Neural cell (in vitro differentiated cells): ENCODE results near the gene MYO18A. TPM values are rescaled to one million over a fixed set of nuclear protein-coding genes. Genes with fewer than 3 reads are reported as not detected.
"Not testable (repeated sequence)": the region's sequence is repeated elsewhere in the genome, so short reads cannot be mapped to it uniquely, and the experiment has no call there.

Experiments used
- H2AFZ ChIP-seq: fragments of 200-600, 300-800 bp; sonication (generic), shearing (Covaris generic); 2 replicates; pipeline ENCODE4 v1.6.0; 2014; ENCODE audit warnings: low read depth, mild to moderate bottlenecking, antibody characterized with exemption, low read length, moderate library complexity
- H3F3A ChIP-seq: fragments of 200-600 bp; shearing (Covaris generic); 2 replicates; pipeline ENCODE4 v1.6.1; 2016; ENCODE audit warnings: mild to moderate bottlenecking, moderate library complexity, mixed read lengths, antibody characterized with exemption, low read length; ENCODE audit not compliant: insufficient read depth, poor library complexity, severe bottlenecking
- H3K27ac ChIP-seq: fragments of 200-600, 300-800 bp; sonication (generic), shearing (Covaris generic); 2 replicates; pipeline ENCODE4 v1.5.1; 2014; ENCODE audit warnings: mild to moderate bottlenecking, low read length, moderate library complexity
- H3K27me3 ChIP-seq: fragments of 300-800, 200-600 bp; sonication (generic), shearing (Covaris generic); 2 replicates; pipeline ENCODE4 v1.6.0; 2014; ENCODE audit warnings: mild to moderate bottlenecking, low read depth, low read length, moderate library complexity; ENCODE audit not compliant: insufficient read depth
- H3K36me3 ChIP-seq: fragments of 300-800, 200-600 bp; sonication (generic), shearing (Covaris generic); 2 replicates; pipeline ENCODE4 v1.5.1; 2014; ENCODE audit warnings: mild to moderate bottlenecking, antibody characterized with exemption, low read length, moderate library complexity; ENCODE audit not compliant: insufficient read depth
- H3K4me2 ChIP-seq: fragments of 300-800, 200-600 bp; sonication (generic), shearing (Covaris generic); 2 replicates; pipeline ENCODE4 v1.6.0; 2014; ENCODE audit warnings: mild to moderate bottlenecking, low read length
- H3K4me3 ChIP-seq: fragments of 300-800, 200-600 bp; sonication (generic), shearing (Covaris generic); 2 replicates; pipeline ENCODE4 v1.5.1; 2014; ENCODE audit warnings: mild to moderate bottlenecking, low read length, moderate library complexity
- H3K79me2 ChIP-seq: fragments of 200-600 bp; shearing (Covaris generic); replicated peaks from 2 replicates; pipeline ENCODE4 v1.6.0; 2014; ENCODE audit warnings: mild to moderate bottlenecking, low read length, moderate library complexity; ENCODE audit not compliant: insufficient read depth
- H3K9ac ChIP-seq: fragments of 300-800, 200-600 bp; sonication (generic), shearing (Covaris generic); 2 replicates; pipeline ENCODE4 v1.6.1; 2016; ENCODE audit warnings: mild to moderate bottlenecking, low read length, mixed read lengths
- H3K9me2 ChIP-seq: fragments of 200-600 bp; shearing (Covaris generic); 2 replicates; pipeline ENCODE4 v1.6.1; 2016; ENCODE audit warnings: mild to moderate bottlenecking, low read length, mixed read lengths; ENCODE audit not compliant: insufficient read depth
- H3K9me3 ChIP-seq: fragments of 200-600, 300-800 bp; sonication (generic), shearing (Covaris generic); 2 replicates; pipeline ENCODE4 v1.6.1; 2016; ENCODE audit warnings: mild to moderate bottlenecking, mixed run types, low read length, moderate library complexity, mixed read lengths
- H4K20me1 ChIP-seq: fragments of 200-600 bp; shearing (Covaris generic); 2 replicates; pipeline ENCODE4 v1.6.1; 2016; ENCODE audit warnings: mild to moderate bottlenecking, mixed run types; ENCODE audit not compliant: insufficient read depth
- CTCF ChIP-seq: fragments of 450-650 bp; IDR thresholded peaks from 2 replicates; pipeline ENCODE4 v1.5.1; 2014; ENCODE audit warnings: antibody characterized with exemption, mild to moderate bottlenecking, moderate library complexity; ENCODE audit not compliant: poor library complexity, severe bottlenecking
- EP300 ChIP-seq: fragments of 450-650 bp; conservative IDR thresholded peaks from 2 replicates; pipeline ENCODE4 v1.6.1; 2014; ENCODE audit warnings: antibody characterized with exemption, mild to moderate bottlenecking, moderate library complexity; ENCODE audit not compliant: poor library complexity, severe bottlenecking
- EZH2 ChIP-seq: fragments of 200-600, 300-800 bp; shearing (Covaris generic), sonication (generic); IDR thresholded peaks from 2 replicates; pipeline ENCODE4 v1.6.1; 2014; ENCODE audit warnings: antibody characterized with exemption, low read length, borderline replicate concordance, mild to moderate bottlenecking; ENCODE audit not compliant: insufficient read depth, poor library complexity, severe bottlenecking
- MXI1 ChIP-seq: fragments of 450-650 bp; conservative IDR thresholded peaks from 2 replicates; pipeline ENCODE4 v1.6.1; 2014; ENCODE audit warnings: antibody characterized with exemption, mild to moderate bottlenecking; ENCODE audit not compliant: poor library complexity, severe bottlenecking
- POLR2AphosphoS5 ChIP-seq: IDR thresholded peaks from 2 replicates; pipeline ENCODE4 v1.6.1; 2012
- RAD21 ChIP-seq: fragments of 450-650 bp; conservative IDR thresholded peaks from 2 replicates; pipeline ENCODE4 v1.6.1; 2014; ENCODE audit warnings: antibody characterized with exemption, mild to moderate bottlenecking, moderate library complexity
- SMC3 ChIP-seq: fragments of 450-650 bp; conservative IDR thresholded peaks from 2 replicates; pipeline ENCODE4 v1.6.1; 2014; ENCODE audit warnings: antibody characterized with exemption, mild to moderate bottlenecking, moderate library complexity; ENCODE audit not compliant: poor library complexity
- TAF1 ChIP-seq: IDR thresholded peaks from 2 replicates; pipeline ENCODE4 v1.6.1; 2012; ENCODE audit warnings: low read depth
- polyA plus RNA-seq: library from polyadenylated mRNA; depleted of rRNA; stranded (reverse); fragments of >200 nt; gene quantifications from 2 replicates; pipeline ENCODE4 v1.2.3, GENCODE V29; 2014
- TF ChIP-seq, protein P1 (sequence below): IDR thresholded peaks from 2 replicates; pipeline ENCODE4 v1.6.1; 2012; ENCODE audit warnings: borderline replicate concordance

Gene MYO18A
- polyA plus RNA-seq, 1 donor from 2014 or later, result 21.6 TPM

- H3K79me2 ChIP-seq, result no peaks in the 10 kb centered on the region
- H3K4me2 ChIP-seq, result no peak overlapping the region
- H3K27ac ChIP-seq, result peak overlapping the region; percentile 51
- H4K20me1 ChIP-seq, result no peaks in the 10 kb centered on the region
- TF ChIP-seq MXI1 (no peak), CTCF (no peak)
- no peaks in the 10 kb centered on the region for H3K36me3 ChIP-seq
- H3F3A ChIP-seq, result no peaks in the 10 kb centered on the region
- no peaks in the 10 kb centered on the region for H3K9me3 ChIP-seq
- no peaks in the 10 kb centered on the region for H3K27me3 ChIP-seq
- no peaks in the 10 kb centered on the region for H3K9me2 ChIP-seq
- no peak overlapping the region for H2AFZ ChIP-seq
- no peak overlapping the region for H3K4me3 ChIP-seq
- H3K9ac ChIP-seq, result peak overlapping the region; percentile 20
These were observed 90.1 kb downstream of the MYO18A start for GRCh38 chr17:29090108-29090507.

GRCh38 chr17:29089601-29090044 lies 90.6 kb downstream of the MYO18A start:
- Histone ChIP-seq H3K79me2 (no peaks in the 10 kb centered on the region), H3K27ac (peak overlapping the region; percentile 51), H3K9me2 (no peaks in the 10 kb centered on the region), H3K9me3 (no peaks in the 10 kb centered on the region), H3K4me3 (no peak overlapping the region), H4K20me1 (no peaks in the 10 kb centered on the region), H2AFZ (no peak overlapping the region), H3K36me3 (no peaks in the 10 kb centered on the region), H3K9ac (peak overlapping the region; percentile 20), H3F3A (no peaks in the 10 kb centered on the region), H3K4me2 (no peak overlapping the region), H3K27me3 (no peaks in the 10 kb centered on the region)
- TF ChIP-seq CTCF, result no peak
- TF ChIP-seq, protein P1, sequence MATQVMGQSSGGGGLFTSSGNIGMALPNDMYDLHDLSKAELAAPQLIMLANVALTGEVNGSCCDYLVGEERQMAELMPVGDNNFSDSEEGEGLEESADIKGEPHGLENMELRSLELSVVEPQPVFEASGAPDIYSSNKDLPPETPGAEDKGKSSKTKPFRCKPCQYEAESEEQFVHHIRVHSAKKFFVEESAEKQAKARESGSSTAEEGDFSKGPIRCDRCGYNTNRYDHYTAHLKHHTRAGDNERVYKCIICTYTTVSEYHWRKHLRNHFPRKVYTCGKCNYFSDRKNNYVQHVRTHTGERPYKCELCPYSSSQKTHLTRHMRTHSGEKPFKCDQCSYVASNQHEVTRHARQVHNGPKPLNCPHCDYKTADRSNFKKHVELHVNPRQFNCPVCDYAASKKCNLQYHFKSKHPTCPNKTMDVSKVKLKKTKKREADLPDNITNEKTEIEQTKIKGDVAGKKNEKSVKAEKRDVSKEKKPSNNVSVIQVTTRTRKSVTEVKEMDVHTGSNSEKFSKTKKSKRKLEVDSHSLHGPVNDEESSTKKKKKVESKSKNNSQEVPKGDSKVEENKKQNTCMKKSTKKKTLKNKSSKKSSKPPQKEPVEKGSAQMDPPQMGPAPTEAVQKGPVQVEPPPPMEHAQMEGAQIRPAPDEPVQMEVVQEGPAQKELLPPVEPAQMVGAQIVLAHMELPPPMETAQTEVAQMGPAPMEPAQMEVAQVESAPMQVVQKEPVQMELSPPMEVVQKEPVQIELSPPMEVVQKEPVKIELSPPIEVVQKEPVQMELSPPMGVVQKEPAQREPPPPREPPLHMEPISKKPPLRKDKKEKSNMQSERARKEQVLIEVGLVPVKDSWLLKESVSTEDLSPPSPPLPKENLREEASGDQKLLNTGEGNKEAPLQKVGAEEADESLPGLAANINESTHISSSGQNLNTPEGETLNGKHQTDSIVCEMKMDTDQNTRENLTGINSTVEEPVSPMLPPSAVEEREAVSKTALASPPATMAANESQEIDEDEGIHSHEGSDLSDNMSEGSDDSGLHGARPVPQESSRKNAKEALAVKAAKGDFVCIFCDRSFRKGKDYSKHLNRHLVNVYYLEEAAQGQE, result no peak
- no peak for TF ChIP-seq EZH2
- no peak for TF ChIP-seq EP300
- no peak for TF ChIP-seq POLR2AphosphoS5
- TF ChIP-seq TAF1, result no peak
- no peak for TF ChIP-seq SMC3
- no peak for TF ChIP-seq RAD21
- TF ChIP-seq MXI1, result no peak

GRCh38 chr17:29088782-29089181 lies 91.4 kb downstream of the MYO18A start:
- H3K36me3 ChIP-seq, H4K20me1 ChIP-seq, H3K27me3 ChIP-seq, H3F3A ChIP-seq, H3K9me3 ChIP-seq, H3K79me2 ChIP-seq, H3K27ac ChIP-seq, H3K4me3 ChIP-seq, H3K9ac ChIP-seq, H3K4me2 ChIP-seq, H3K9me2 ChIP-seq, H2AFZ ChIP-seq: not testable (repeated sequence)
